Activated effector memory CD4-positive, alpha-beta T cell treated with Interleukin-2 at 50 U/mL for 16 hours (primary cell): ENCODE data around the gene LIFR.

Source experiments
- DNase-seq: peaks from one replicate; pipeline ENCODE4 v3.0.0-alpha.2; 2020

LIFR gene

GRCh38 chr5:38515646-38516045 is 40.8 kb downstream of the LIFR start:
- no peak for DNase-seq

- no peak for DNase-seq
Measured at GRCh38 chr5:38515092-38515491, 41.4 kb downstream of the LIFR start.

DNA sequence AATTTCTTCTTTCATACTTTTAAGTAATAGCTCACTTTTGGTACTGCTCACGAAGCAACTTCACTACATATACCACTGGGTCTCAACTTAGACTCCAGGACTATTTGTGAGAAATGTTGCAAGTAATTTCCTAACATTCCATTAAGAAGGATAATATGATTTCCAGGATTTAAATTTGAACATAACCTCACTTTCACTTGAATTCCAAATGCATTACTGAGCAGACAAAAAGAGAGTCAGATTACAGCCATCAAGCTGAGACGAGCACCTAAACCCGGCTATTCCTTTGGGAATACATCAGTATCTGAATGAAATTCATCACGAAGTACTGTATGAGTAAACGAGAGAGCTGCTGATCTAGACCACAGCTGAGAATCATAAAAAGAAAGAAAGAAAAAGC is 47.3 kb downstream of the LIFR start:
- no peak for DNase-seq

DNA sequence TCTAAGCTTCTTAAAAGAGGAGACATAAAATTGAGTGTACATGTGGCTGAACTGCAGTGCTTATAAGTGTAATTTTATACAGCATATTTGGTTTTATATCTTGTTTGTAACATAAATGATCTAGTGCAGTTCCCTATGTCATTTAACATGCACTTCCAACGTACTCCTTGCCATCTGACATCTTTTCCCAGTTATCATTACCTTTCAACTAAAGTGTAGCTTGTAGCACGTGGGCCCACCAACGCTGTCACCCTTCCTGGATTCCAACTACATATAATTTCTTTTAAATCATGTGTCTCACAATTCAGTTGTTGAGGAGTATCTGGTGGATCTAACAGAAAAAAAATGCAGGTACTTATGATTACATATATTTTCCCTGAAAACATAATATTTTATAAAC is 50.1 kb downstream of the LIFR start:
- no peak for DNase-seq

- DNase-seq = no peak
Measured at GRCh38 chr5:38500573-38501260, 55.7 kb downstream of the LIFR start.

DNA sequence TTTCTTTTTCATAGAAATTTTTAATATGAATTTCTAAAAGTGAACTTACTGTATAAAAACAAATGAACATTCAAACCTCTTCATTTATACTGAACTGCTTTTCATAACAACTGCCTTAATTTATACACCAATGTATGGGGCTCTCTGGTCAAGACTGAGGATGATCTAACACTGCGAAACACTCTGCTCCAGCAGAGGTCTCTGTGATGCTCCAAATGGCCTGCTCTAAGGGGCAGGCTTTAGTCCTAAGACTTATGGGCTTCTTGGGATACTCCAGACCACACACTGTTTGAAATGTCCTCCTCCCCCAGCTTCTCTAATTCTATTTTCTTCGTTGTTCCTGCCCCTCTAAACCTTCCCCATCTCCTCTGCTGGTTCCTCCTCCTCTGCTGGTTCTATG is 58.5 kb downstream of the LIFR start:
- no peak for DNase-seq

DNA sequence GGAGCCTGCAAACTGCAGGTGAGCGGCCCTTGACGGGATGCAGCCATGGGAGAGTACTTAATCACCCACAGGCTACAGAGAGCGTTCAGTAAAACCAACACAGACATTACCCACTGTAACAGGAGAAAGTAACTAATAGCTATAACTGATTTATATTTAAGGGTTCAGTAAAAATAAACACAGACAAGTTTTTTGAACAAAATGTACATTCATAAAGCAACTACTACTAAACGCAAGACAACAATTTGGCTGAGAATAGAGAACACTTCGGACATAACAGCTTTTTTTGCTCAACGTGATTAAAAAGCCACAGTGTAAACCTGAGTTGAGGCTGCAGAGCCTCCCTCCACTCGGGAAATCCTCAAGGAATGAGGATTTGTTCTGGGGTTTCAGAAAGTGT is 61.7 kb downstream of the LIFR start:
- no peak for DNase-seq

DNA sequence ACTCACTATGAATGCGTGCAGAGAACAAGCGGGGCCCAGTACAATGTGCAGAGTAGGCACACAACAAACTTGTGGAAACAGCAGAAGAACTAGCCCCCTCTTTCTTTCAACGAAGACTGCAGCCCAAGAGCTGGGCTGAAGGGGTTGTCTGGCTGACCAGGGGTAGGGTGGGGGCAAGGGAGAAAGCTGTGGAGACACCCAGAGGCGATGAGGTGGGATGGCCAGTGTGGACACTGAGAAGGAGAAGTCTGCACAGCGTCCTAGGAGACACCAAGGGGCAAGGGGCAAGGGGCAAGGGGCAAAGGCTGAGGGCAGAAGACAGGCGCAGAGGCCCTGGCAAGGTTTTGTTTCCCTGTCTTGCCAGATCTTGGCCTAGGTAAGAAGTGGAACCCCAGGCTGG is 62.3 kb downstream of the LIFR start:
- no peak for DNase-seq

DNA sequence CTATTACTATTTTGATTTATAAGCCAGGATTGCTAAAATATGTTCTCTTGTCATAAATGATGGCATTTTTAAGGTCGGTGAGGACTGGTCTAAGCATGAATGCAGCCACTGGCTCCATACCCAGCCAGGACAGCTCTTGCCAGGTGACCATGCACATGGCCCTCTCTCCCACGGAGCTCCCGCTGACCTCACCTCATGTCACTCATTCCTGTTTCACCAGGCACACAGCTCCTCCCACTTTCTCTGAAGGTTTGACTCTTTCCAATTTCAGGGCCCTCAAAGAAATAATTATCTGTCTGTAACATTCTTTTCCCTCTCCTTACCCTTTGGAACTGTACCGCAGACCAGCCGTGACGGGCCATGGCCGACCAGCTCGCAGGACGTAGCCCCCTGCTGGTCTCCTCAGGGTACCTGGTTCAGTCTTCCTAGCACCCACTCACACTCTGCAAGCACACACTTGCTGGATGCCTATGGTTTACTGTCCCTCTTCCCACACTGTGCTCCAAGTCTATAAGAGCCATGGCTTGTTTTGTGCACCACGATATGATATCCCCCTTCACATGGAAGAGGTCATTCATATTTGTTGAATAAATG is 72.5 kb downstream of the LIFR start:
- DNase-seq = no peak

DNA sequence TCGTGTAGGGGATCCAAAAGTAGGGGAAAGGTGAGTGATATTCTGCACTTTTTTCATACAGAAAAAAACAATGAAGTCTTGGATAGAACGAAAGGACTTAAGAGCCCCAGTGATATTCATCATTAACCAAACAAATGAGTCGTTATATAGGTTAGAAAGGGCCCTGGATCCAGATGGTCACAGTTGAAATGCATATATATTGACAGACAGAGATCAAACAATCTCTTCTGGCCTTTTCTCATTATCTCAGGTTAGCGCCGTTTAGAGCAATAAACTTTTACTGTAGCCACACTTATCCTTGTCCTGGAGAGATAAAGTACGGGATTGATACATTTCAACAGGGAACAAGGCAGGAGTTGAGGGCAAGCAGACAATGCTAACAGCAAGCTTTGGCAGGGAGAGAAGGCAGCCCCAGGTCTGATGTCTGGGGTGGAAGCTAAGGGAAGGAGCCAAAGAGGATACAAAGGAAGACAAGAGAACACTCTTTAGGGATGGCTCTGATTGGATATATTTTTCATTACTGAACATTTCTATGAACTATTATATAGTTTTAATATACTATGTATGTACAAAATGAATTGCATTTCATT is 77.0 kb downstream of the LIFR start:
- DNase-seq = no peak

DNA sequence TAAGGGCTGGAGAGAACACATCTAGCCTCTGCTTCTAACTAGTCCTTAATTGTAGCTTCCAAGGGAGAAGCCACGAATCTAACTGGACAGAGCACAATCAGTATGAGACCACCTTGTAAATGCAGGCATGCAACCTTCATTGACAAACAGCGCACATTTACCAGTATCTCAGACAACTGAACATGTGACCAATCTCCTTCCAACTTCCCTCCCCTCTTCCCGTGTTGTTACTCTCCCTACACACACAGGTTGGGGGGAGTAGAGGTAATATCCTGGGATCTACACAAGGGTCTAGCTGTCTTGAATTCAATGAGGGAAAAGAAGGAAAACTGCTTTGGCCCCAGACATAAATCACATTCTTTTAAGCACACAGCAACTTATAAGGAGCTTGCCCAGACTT is 77.6 kb downstream of the LIFR start:
- DNase-seq = no peak

- DNase-seq = no peak
Measured at GRCh38 chr5:38478166-38478565, 78.3 kb downstream of the LIFR start.

DNA sequence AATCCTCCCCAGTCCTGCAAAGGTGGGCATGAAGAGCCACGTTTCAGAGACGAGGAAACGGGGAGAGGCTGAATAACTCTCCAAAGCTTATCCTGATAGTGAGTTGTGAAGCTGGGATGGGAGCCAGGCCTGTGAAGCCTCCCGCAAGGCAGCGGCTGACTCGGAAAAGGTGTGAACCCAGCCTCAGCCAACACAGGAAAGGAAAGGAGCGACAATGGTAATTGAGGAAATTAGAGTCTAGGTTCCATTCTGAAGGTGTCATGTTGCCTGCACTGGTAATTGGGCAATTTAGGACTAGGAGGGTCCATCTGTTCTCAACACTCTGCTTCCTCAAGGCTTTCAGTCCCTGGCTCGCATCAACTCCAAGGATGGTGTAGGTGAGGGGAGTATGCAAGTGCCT is 83.4 kb downstream of the LIFR start:
- no peak for DNase-seq

DNA sequence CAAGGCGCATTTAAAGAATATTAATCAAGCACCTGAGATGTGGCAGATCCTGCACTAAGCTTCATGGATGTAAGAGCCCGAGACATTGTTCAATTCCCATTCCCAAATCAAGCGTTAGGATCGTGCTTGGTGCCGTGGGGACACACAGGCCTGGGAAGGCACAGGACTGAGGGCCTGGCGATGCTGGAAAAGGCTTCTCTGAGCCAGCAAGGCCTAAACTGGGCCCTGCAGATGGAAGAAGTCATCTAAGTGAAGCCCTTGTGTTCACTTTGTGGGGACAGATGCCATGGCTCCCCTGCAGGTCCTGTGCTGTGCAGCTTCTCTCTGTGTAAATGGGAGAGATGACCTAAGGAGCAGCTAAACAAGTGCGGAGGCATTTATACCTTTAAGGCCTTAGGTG is 83.9 kb downstream of the LIFR start:
- no peak for DNase-seq

GRCh38 chr5:38471709-38472108 is 84.7 kb downstream of the LIFR start:
- no peak for DNase-seq

GRCh38 chr5:38469707-38470267 is 86.7 kb downstream of the LIFR start:
- DNase-seq = no peak

GRCh38 chr5:38468978-38469706 is 87.3 kb downstream of the LIFR start:
- DNase-seq = no peak

GRCh38 chr5:38468202-38468673 is 88.2 kb downstream of the LIFR start:
- DNase-seq = no peak

- no peak for DNase-seq
Measured at GRCh38 chr5:38467353-38468040, 88.9 kb downstream of the LIFR start.

DNA sequence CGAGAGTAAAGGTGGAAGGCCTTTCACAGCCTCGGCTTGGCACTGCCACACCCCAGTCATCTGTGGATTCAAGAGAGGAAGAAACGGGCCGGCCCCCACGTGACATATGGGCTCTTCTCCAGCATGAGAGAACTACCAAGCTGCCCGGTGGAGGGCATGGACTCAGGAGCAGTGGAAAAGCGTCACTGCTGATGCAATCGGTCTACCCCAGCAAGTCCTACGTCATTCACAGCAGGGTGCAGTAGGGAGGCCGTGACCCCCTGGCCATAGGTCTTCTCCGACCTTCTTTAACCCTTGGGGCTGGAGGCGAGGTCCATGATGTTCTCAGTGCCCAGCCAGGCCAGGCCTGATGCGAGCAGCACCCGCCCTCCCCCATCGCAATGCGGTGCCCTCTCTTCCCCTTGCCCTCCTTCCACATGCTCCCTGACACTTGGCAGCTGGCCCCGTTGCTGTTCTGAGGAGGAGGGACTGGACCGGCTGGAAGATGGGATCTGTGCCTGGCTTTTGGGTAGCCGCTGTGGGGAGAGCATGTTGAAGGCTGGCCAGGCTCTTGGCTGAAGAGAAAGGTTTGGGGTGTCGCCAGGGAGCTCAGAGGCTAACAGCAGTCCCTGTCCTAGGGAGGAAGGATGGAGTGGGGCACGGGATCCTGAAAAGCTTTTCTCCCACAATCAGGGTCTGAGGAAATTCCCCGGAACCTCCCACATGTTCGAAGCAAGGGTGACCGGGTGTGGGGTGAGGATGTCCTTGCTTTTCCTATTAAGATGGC is 89.8 kb downstream of the LIFR start:
- DNase-seq = no peak

DNA sequence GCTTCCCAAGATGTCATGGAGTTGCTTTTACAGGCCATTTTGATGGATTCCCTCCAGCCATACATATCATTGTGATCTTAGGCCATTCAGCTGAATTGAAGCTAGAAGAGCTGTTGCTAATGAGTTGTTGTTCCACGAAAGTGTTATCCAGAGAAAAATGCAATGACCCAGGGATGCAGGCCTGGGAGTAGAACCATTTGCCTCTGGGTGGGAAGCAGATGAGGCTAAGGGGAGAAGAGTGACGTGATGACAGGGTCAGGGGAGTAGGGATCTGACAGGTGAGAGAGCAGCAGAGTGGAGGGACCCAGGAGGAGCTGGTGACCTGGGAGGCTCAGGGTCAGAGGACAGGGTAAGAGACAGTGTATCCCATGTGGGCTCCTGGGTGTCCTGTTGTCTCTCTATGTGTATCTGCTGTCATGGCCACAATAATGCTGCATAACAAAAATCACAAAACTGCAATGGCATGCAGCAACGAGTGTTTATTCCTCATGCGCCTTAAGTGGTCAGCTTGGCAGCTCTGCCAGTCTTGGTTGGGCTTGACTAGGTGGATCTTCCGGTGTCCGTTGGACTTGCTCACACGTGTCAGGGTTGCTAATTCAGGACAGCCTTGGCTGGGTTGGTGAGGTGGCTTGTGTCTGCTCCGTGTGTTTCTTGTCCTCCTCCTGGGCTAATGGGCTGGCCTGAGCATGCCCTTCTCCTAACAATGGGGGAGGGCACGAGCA is 90.6 kb downstream of the LIFR start:
- no peak for DNase-seq
